HS-27A (cell line): ENCODE measurements around the gene C16orf92.

Experiments used
- DNase-seq: peaks from one replicate; pipeline ENCODE4 v3.0.0-alpha.2; 2012; ENCODE audit warnings: low read depth, missing footprints

C16orf92 gene, protein sequence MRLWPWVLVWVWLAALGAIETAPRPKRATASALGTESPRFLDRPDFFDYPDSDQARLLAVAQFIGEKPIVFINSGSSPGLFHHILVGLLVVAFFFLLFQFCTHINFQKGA

DNA sequence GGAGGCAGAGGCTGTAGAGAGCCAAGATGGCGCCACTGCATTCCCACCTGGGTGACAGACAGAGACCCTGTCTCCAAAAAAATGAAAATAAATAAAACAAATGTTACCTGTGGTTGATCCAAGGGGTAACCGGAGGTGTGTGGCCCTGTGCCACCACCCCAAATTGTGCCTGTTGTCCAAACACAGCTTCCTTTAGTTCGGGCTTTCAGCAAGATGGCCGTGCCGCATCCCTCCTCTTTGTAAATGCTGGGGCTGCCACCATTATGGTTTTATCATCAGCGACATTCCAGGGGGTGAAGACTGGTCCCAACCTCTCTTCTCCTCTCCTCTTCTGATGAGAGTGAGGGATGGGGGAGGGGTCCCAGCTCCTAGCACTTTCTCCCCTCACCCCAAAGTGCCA is at the start of gene C16orf92:
TSS of gene C16orf92 (plus strand) at position 312 of the 400 bp plus-strand sequence. CDS start 143 bp downstream, outside the sequence.
- DNase-seq: no peak

DNA sequence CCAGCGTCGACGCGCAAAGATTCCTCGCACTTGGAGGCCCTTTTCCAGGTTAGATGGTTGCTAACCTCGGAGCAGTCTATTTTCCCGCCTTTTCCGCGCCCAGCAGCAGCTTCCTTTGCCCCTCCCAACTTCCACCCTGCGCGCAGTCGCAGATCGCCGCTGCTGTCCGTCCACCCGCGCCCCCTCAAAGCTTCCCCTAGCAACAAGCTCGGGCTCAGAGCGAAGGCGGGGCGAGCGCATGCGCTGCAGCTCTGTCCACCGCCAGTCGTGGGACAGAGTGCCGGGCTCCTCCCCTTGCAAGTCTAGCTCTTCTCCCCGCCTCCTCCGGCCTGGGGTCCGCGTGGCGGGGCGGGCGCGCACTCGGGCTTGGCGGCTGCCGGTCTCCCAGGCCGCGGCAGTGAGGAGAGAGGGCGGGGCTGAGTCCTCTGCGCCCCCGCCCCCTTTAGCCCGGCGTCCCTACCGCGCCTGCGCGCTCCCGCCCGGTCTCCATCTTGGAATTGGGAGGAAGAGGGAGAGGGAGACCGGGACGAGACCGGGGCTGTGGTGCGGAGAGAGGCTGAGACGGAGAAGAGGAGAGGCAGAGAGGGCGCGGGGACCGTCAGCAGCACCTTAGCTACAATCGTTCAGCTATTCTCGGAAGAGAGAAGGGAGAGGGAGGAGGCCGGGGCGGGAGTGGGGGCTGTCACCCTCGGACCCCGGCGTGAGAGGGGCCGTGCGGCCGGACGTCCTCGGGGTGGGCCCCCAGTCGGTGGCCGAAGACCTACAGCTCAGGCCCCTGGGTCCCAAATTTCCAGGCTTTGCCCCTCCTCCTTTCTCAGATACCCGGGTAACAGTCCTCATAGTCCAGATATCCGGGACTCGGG is 49.4 kb upstream of the C16orf92 start, which contains the start of gene TAOK2:
TSS of gene TAOK2 (plus strand) at position 485 of the 863 bp plus-strand sequence. CDS start 3,905 bp downstream, outside the sequence.
- DNase-seq: peak; percentile 87

GRCh38 chr16:29974291-29975133 is 48.5 kb upstream of the C16orf92 start:
- no peak for DNase-seq

DNA sequence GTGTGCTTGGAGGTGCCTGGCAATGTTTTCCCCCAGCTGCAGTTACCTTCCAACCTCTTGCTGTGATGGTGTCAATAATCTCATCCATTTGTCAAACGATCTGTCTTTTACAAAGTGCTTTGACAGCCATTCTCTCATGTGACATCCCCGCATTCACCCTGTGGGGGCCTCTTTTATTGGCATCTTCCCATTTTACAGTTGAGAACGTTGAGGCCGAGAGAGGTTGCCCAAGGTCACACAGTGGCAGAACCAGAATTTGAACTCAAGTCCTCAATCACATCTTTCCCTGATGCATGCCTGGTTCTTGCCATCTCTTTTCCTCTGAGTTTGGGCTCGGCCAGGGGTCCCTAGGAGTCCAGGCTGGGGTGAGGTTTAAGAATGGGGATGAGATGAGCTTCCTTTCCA is 47.9 kb upstream of the C16orf92 start:
- no peak for DNase-seq

DNA sequence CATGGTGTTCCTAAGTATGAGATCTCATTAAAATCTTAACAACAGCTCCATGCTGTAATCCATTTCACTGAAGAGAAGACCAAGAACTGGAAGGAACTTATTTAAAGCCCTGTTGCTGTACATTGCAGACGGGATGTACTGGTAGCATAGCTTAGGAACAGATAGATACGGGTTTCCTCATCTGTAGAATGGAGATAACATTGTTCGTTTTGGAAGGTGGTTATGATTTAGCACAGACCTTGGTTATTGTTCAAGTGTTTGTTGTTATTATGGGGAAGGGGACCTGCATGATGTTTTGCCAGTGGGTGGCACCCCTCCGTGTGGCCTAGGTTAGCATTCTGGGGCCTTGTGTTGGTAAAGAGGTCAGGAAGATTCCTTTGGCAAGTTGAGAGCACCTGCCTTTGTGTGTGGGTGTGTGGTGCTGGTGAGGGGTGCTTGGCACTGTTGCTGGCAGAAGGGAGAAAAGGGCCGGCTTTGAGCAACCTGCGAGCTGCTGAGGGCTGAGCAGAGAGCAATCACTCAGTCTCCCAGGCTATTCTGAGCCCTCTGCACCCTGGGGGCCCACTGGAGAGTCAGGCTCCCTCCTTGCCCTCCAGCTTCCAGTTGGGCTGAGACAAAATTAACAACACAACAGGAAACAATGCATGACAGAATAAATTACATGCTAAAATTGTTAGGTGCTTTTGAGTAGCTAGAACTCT is 47.0 kb upstream of the C16orf92 start:
- DNase-seq: no peak

GRCh38 chr16:29977063-29977825 is 45.8 kb upstream of the C16orf92 start:
- DNase-seq: no peak

DNA sequence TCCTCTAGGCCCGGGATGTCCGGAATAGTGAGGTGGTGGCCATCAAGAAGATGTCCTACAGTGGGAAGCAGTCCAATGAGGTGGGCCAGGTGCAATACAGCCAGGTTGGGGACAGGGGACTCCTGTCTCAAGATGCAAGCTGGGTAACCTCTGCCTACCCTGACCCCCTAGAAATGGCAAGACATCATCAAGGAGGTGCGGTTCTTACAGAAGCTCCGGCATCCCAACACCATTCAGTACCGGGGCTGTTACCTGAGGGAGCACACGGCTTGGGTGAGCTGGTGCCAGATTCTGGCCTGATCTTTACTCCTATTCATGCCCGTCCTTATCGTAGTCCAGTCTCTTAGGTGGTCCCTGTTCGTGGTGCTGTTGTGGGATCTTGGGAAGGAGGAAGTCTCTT is 44.9 kb upstream of the C16orf92 start:
- no peak for DNase-seq

DNA sequence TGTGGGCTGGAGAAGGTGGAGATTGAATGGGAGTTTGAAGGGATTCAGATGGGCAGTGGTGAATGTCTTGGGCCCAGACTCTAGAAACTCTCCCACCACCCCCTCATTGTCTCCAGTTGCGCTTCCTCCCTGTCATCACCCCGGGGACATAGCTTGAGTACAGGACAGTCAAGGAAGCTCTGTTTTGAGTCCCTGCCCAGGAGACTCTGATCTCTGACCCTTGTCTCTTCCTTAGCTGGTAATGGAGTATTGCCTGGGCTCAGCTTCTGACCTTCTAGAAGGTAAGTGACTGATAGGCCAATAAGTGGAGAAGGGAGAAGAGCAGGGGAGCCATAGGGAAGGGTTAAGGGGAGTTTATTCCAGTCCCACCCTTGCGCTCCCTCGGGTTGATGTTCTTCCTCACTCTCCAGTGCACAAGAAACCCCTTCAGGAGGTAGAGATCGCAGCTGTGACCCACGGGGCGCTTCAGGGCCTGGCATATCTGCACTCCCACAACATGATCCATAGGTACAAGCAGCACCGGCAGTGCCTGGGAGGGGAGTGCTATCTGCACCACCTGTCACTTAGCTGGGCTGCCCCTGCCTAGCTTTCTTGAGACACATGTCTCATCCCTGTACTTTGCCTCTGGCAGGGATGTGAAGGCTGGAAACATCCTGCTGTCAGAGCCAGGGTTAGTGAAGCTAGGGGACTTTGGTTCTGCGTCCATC is 44.3 kb upstream of the C16orf92 start:
- DNase-seq: no peak

GRCh38 chr16:29982560-29983419 is 40.2 kb upstream of the C16orf92 start:
- DNase-seq: no peak

GRCh38 chr16:29983420-29984136 is 39.4 kb upstream of the C16orf92 start:
- DNase-seq: no peak

GRCh38 chr16:29984137-29984763 is 38.7 kb upstream of the C16orf92 start:
- no peak for DNase-seq

DNA sequence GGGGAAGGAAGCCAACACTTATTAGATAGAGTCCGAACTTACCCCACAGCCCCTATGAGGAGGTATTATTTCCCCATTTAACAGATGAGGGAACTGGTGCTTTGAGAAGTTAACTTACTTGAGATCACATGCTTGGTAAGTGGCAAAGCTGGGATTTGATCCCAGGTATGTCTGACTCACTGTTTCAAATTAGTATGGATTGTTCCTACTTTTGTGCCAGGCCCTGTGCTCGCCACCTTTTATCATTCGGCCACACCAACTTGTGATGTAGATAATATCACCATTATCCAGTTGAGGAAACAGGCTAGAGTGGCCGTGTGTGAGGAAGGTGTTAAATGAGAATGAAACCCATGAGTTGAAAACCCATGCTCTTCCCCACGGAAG is 38.2 kb upstream of the C16orf92 start:
- DNase-seq: no peak

GRCh38 chr16:29985271-29985811 is 37.7 kb upstream of the C16orf92 start:
- DNase-seq: no peak

DNA sequence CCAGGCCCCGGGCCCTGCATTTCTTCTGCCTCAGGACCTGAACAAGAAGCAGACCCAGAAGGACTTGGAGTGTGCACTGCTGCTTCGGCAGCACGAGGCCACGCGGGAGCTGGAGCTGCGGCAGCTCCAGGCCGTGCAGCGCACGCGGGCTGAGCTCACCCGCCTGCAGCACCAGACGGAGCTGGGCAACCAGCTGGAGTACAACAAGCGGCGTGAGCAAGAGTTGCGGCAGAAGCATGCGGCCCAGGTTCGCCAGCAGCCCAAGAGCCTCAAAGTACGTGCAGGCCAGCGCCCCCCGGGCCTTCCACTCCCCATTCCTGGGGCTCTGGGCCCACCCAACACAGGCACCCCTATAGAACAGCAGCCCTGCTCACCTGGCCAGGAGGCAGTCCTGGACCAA is 36.8 kb upstream of the C16orf92 start:
- no peak for DNase-seq

GRCh38 chr16:29986931-29987330 is 36.1 kb upstream of the C16orf92 start:
- DNase-seq: no peak

DNA sequence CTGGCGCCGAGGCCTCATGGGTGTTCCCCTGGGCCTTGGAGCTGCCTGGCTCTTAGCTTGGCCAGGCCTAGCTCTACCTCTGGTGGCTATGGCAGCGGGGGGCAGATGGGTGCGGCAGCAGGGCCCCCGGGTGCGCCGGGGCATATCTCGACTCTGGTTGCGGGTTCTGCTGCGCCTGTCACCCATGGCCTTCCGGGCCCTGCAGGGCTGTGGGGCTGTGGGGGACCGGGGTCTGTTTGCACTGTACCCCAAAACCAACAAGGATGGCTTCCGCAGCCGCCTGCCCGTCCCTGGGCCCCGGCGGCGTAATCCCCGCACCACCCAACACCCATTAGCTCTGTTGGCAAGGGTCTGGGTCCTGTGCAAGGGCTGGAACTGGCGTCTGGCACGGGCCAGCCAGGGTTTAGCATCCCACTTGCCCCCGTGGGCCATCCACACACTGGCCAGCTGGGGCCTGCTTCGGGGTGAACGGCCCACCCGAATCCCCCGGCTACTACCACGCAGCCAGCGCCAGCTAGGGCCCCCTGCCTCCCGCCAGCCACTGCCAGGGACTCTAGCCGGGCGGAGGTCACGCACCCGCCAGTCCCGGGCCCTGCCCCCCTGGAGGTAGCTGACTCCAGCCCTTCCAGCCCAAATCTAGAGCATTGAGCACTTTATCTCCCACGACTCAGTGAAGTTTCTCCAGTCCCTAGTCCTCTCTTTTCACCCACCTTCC is 35.5 kb upstream of the C16orf92 start:
- DNase-seq: no peak

DNA sequence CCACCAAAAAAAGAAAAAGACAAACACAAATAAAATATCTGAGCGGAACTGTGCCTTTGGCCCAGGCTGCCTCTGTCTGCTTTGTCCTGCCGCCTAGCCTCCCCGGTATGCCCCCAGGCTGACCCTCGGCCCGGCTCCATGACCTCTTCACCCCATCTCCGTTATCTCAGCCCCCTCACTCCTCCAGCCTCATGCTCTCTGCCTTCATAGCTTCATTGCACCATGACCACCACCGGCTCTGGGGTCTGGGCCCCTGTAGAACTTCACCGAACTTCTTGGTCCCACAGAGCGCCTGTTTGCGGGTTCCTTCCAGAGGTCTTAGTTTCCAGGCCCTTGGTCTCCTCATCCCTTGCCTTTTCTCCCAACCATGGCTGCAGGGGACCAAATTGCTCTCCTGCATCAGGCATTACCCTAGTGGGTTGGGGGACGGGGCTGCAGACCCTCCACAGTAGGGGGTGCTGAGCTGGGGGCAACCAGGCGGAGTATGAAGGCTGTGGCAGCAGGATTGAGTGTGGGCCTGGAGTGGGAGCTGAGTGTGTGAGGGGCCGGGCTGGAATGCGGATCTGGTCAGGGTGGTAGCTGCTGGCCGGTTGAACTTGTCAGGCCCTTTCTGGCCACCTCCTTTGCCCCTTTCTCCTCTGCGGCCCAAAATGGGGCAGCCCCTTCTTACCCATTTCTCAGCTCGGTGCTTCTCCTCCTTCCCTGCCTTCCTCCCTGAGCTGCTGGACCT is 34.5 kb upstream of the C16orf92 start:
- DNase-seq: no peak
